Retinal pigment epithelial cell (primary cell): Measurements from ENCODE around the gene PIWIL4.

Experiments
- DNase-seq: peaks from one replicate; pipeline ENCODE4 v3.0.0-alpha.2; 2010; ENCODE audit warnings: low read depth
- H3K4me3 ChIP-seq: 2 replicates; pipeline ENCODE4 v1.5.1; 2011; ENCODE audit warnings: mild to moderate bottlenecking, low read length, control low read depth, moderate library complexity
- CTCF ChIP-seq: conservative IDR thresholded peaks from 2 replicates; pipeline ENCODE4 v1.5.1; 2011; ENCODE audit warnings: low read depth, low read length, control low read depth, inconsistent platforms

Gene PIWIL4

GRCh38 chr11:94584978-94585377 is 17.8 kb downstream of the PIWIL4 start:
- no peak for TF ChIP-seq CTCF
- H3K4me3 ChIP-seq: no peak overlapping the region
- DNase-seq: no peak

DNA sequence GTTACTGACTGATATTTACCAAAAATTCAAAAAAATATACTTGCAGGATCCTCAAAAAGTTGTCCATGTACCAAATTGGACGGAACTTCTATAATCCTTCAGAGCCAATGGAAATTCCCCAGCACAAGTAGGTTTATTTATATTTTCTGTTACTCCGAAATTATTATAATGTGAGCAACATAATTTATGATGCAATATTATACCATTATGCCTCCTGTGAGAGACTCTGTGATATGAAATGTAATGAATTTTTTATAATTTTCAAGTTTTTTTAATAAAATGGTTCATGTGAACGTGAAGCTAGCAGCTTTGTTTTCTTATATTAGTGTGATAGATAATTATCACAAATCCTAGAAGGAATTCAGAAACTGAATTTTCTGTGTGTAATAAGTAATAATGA is 18.2 kb downstream of the PIWIL4 start:
- TF ChIP-seq CTCF: no peak
- H3K4me3 ChIP-seq: no peak overlapping the region
- DNase-seq: no peak

DNA sequence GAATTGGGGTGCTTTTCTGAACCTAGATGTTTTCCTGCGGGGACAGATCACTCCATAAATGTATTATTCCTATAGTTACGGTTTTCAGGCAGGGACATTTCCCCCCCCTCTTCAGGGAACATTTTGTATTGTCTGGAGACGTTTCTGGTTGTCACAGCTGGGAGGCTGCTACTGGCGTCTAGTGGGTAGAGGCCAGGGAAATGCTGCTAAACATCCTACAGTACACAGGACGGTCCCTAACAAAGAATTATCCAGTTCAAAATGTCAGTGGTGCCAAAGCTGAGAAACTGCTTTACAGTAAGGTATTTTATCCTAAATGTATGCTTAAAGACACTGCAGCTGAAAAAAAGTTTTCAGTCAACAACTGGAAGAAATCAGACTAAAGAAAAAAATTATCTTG is 19.4 kb downstream of the PIWIL4 start:
- TF ChIP-seq CTCF: no peak
- no peak overlapping the region for H3K4me3 ChIP-seq
- DNase-seq: no peak

- H3K4me3 ChIP-seq: no peak overlapping the region
- no peak for TF ChIP-seq CTCF
- no peak for DNase-seq
These were observed 19.8 kb downstream of the PIWIL4 start for GRCh38 chr11:94586978-94587377.

DNA sequence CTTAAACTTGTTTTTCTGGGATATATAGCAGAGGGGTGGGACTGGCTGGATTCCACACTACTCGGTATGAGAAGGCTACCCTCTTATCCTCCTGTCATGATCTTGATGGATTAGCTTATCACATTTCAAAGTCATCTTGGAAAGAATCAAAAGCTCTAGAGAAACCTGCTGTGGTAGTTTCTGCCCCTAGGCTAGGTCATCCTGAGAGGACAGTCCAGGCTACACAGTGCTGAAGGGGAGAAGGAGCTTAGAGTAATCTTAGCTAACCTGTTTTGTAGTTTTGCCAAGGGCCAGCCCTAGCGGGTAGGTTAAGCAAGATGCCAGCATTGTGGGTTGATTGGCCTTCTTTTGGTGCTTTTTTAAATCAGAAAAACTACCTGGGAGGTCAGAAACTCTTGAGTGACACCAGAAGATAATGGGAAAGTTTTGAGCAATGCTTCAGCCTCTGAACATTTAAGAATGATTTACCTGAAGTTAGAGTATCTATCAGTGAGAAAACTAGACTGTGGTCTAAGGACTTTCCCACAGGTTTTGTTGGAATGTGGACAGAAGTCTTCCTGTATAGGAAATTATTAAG is 21.3 kb downstream of the PIWIL4 start:
- H3K4me3 ChIP-seq: no peak overlapping the region
- no peak for TF ChIP-seq CTCF
- DNase-seq: no peak

DNA sequence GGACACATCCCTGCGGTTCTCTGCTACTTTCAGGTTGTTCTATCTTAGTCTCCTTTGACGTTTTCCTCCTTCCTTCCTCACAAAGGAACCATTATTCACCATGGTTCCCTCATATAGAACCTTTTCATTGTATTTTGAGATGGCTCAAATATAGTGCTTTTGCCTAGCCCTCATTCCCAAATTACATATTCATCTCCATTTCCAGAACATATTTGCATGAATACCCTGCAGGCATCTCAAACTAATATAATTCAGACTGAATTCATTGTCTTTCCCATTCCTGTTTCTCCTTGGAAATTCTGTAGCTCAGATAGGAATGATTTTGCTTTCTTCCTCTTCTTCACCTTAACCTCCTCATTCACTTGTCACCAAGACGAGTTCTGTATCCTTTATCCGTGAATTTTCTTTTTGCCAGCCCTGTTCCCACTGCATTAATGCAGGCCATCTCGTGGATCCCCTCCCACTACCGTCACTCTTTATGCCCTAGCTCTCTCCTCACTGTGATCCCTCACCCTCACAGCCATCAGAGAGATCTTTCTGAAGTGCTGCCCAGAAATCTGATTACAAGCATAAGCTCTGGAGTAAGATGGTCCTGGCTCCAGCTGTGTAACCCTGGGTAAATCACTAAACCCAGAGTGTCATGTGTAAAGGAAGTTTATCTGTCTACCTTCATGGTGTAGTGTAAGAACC is 23.3 kb downstream of the PIWIL4 start:
- no peak for TF ChIP-seq CTCF
- H3K4me3 ChIP-seq: no peak overlapping the region
- DNase-seq: no peak

GRCh38 chr11:94593030-94593429 is 25.9 kb downstream of the PIWIL4 start:
- no peak overlapping the region for H3K4me3 ChIP-seq
- DNase-seq: no peak
- no peak for TF ChIP-seq CTCF
